Panc1 (cell line): ENCODE results near the gene GRM7. TPM values are rescaled to one million over a fixed set of nuclear protein-coding genes. Genes with fewer than 3 reads are reported as not detected.

ENCODE experiments used
- ATAC-seq: fragments of 200-7000 bp; cut with Tn5 transposase; 2 replicates; pipeline ENCODE4 v1.9.1; 2020; ENCODE audit warnings: mild to moderate bottlenecking, moderate library complexity
- BruUV-seq: library from RNA; stranded (reverse); fragments of 400-500 nt; replicated peaks from 2 replicates; lab custom pipeline; 2021; lab: Mats Ljungman, UMichigan
- CTCF ChIA-PET: fragments of 300-600 bp; sonication (Branson Sonifier 250); formaldehyde crosslinking; loops from one replicate; lab custom pipeline; 2022; ENCODE audit warnings: antibody characterized with exemption; lab: Charles Lee
- POLR2A ChIA-PET: fragments of 300-600 bp; sonication (Branson Sonifier 250); formaldehyde crosslinking; loops from one replicate; lab custom pipeline; 2022; ENCODE audit warnings: antibody characterized with exemption; lab: Charles Lee
- DNase-seq: peaks from one replicate; pipeline ENCODE4 v3.0.0-alpha.2; 2010; ENCODE audit warnings: low read depth, low spot score
- H3K27ac ChIP-seq: 2 replicates; pipeline ENCODE4 v1.5.1; 2011; ENCODE audit warnings: mild to moderate bottlenecking, low read length, inconsistent platforms
- H3K27me3 ChIP-seq: fragments of 200-500 bp; sonication (Bioruptor generic); 2 replicates; pipeline ENCODE4 v1.6.0; 2014; ENCODE audit warnings: low read length, inconsistent platforms; ENCODE audit not compliant: control insufficient read depth, insufficient read depth
- H3K36me3 ChIP-seq: fragments of 200-500 bp; sonication (Bioruptor generic); 2 replicates; pipeline ENCODE4 v1.5.1; 2014; ENCODE audit warnings: inconsistent platforms, mild to moderate bottlenecking, low read length, moderate library complexity; ENCODE audit not compliant: control insufficient read depth, insufficient read depth
- H3K4me1 ChIP-seq: 2 replicates; pipeline ENCODE4 v1.5.1; 2011; ENCODE audit warnings: inconsistent platforms, mild to moderate bottlenecking, low read length, moderate library complexity; ENCODE audit not compliant: control insufficient read depth, insufficient read depth
- H3K4me3 ChIP-seq, 2 experiments: 2 replicates each; pipeline ENCODE4 v1.5.1; 2011 to 2012; ENCODE audit warnings: low read depth in 2 of 2, low read length in 2 of 2, mild to moderate bottlenecking in 2 of 2, inconsistent platforms in 1 of 2, moderate library complexity in 1 of 2
- H3K9me3 ChIP-seq: fragments of 200-500 bp; sonication (Bioruptor generic); 2 replicates; pipeline ENCODE4 v1.5.1; 2014; ENCODE audit warnings: low read depth, mild to moderate bottlenecking, inconsistent platforms, low read length, moderate library complexity; ENCODE audit not compliant: control insufficient read depth, insufficient read depth
- CTCF ChIP-seq: fragments of 450-650 bp; IDR thresholded peaks from 2 replicates; pipeline ENCODE4 v1.5.1; 2017; ENCODE audit warnings: mild to moderate bottlenecking
- POLR2AphosphoS5 ChIP-seq: IDR thresholded peaks from 2 replicates; pipeline ENCODE4 v1.6.1; 2012; ENCODE audit warnings: mild to moderate bottlenecking, low read depth, low read length, moderate library complexity
- SIN3A ChIP-seq: IDR thresholded peaks from 2 replicates; pipeline ENCODE4 v1.6.1; 2012; ENCODE audit warnings: low read depth, mild to moderate bottlenecking, low read length, moderate library complexity, borderline replicate concordance; ENCODE audit not compliant: insufficient read depth
- TCF7L2 ChIP-seq: IDR thresholded peaks from 2 replicates; pipeline ENCODE4 v1.6.1; 2011; ENCODE audit warnings: mild to moderate bottlenecking, low read depth, low read length, inconsistent platforms
- in situ Hi-C: cut with HindIII; loops from 2 replicates; pipeline ENCODE4 v1.10.0; 2016; ENCODE audit warnings: low sequenced_read_pairs, low pct_unique_long_range_greater_than_20kb
- intact Hi-C: fragments of 100-400 bp; cut with micrococcal nuclease; formaldehyde crosslinking; loops from one replicate; pipeline ENCODE4 v1.10.0; 2022; ENCODE audit not compliant: unreplicated experiment
- total RNA-seq: library from RNA; stranded (reverse); gene quantifications from one replicate; pipeline ENCODE4 v1.2.1, GENCODE V29; 2021; ENCODE audit not compliant: unreplicated experiment
- TF ChIP-seq, protein P1 (sequence below), 2 experiments: IDR thresholded peaks; 2 replicates each; pipeline ENCODE4 v1.6.1; 2011 to 2012; ENCODE audit warnings: low read depth in 2 of 2, control low read depth in 1 of 2, low read length in 1 of 2, mild to moderate bottlenecking in 1 of 2, moderate library complexity in 1 of 2; ENCODE audit not compliant: insufficient read depth in 1 of 2

The GRM7 gene
- total RNA-seq, 1 experiment from 2014 or later, result not detected

DNA sequence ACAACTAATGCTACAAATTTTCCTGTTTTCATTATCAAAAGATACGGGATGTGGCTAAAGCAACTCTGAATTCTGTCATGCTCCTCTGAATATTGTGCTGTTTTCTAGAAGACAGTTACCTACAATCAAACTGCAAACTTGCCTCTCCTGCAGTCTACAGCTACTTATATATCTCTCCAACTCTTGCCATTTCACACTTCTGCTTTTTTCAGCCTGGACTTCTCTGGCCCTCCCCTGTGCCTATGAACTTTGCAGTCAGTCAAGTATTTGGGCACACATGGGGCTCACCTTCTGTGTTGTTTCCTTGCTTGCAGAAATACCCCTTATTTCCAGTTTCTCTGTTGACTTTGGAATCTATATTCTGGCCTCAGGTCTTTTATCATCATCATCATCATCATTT, 575.6 kb downstream of the GRM7 start:
- in situ Hi-C loops, result no loop called here
- CTCF ChIA-PET, result no interaction called here
- Histone ChIP-seq H3K27me3 (no peaks in the 10 kb centered on the region), H3K4me3 (no peak overlapping the region), H3K27ac (no peak overlapping the region), H3K36me3 (no peaks in the 10 kb centered on the region), H3K9me3 (no peaks in the 10 kb centered on the region), H3K4me1 (no peaks in the 10 kb centered on the region)
- ATAC-seq (no peak), DNase-seq (no peak)
- POLR2A ChIA-PET, result interaction anchor here (0.6 kb wide), 1 partner anchor 1641 kb away, joined by 3 read pairs; no protein-coding TSS in a partner anchor
- TF ChIP-seq POLR2AphosphoS5, result no peak
- TF ChIP-seq SIN3A, result no peak
- no peak for TF ChIP-seq CTCF
- TF ChIP-seq, protein P1, sequence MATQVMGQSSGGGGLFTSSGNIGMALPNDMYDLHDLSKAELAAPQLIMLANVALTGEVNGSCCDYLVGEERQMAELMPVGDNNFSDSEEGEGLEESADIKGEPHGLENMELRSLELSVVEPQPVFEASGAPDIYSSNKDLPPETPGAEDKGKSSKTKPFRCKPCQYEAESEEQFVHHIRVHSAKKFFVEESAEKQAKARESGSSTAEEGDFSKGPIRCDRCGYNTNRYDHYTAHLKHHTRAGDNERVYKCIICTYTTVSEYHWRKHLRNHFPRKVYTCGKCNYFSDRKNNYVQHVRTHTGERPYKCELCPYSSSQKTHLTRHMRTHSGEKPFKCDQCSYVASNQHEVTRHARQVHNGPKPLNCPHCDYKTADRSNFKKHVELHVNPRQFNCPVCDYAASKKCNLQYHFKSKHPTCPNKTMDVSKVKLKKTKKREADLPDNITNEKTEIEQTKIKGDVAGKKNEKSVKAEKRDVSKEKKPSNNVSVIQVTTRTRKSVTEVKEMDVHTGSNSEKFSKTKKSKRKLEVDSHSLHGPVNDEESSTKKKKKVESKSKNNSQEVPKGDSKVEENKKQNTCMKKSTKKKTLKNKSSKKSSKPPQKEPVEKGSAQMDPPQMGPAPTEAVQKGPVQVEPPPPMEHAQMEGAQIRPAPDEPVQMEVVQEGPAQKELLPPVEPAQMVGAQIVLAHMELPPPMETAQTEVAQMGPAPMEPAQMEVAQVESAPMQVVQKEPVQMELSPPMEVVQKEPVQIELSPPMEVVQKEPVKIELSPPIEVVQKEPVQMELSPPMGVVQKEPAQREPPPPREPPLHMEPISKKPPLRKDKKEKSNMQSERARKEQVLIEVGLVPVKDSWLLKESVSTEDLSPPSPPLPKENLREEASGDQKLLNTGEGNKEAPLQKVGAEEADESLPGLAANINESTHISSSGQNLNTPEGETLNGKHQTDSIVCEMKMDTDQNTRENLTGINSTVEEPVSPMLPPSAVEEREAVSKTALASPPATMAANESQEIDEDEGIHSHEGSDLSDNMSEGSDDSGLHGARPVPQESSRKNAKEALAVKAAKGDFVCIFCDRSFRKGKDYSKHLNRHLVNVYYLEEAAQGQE (IDR thresholded peaks at IDR 0.05; ENCODE audit: insufficient read depth in 1 of 2, low read depth in 2 of 2, low read length in 1 of 2), result no peak
- no peak for TF ChIP-seq TCF7L2
- intact Hi-C loops, result no loop called here
- no TSS peak for BruUV-seq

DNA sequence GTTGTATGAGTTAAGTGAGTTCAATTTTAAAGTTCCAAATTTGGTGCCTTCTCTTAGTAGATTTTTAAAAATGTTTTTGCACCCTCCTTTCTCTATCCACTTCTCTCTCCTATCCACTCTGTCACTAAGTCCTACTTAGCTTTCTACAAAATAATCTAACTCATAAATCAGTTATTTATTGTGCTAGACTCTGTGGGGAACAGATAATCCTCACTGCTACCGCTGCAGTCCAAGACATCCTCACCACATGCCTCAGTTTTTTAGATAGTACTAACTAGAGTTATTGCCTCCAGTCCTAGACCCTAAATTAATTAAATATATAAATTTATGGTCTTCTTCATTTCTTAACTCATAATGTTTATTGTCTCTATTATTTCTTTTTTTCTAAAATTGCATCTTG, 576.3 kb downstream of the GRM7 start:
- BruUV-seq, result no TSS peak
- Histone ChIP-seq H3K27ac (no peak overlapping the region), H3K36me3 (no peaks in the 10 kb centered on the region), H3K9me3 (no peaks in the 10 kb centered on the region), H3K27me3 (no peaks in the 10 kb centered on the region), H3K4me1 (no peaks in the 10 kb centered on the region), H3K4me3 (no peak overlapping the region)
- DNase-seq (no peak), ATAC-seq (no peak)
- intact Hi-C loops (no loop called here), in situ Hi-C loops (no loop called here)
- POLR2A ChIA-PET, result no interaction called here
- TF ChIP-seq CTCF (no peak), POLR2AphosphoS5 (no peak), TCF7L2 (no peak), SIN3A (no peak)
- TF ChIP-seq, protein P1 (IDR thresholded peaks at IDR 0.05; ENCODE audit: insufficient read depth in 1 of 2, low read depth in 2 of 2, low read length in 1 of 2), result no peak
- CTCF ChIA-PET, result no interaction called here
